HuH-7.5 (cell line): ENCODE measurements around the gene RDH14.

Experiments used
- DNase-seq: peaks from one replicate; pipeline ENCODE4 v3.0.0; 2011; ENCODE audit warnings: low spot score

The RDH14 gene

GRCh38 chr2:18520451-18521425, 39.7 kb downstream of the RDH14 start:
- peak; percentile 36 for DNase-seq

GRCh38 chr2:18519914-18520450, 40.5 kb downstream of the RDH14 start:
- DNase-seq = no peak

GRCh38 chr2:18518116-18519111, 42.0 kb downstream of the RDH14 start:
- no peak for DNase-seq

DNA sequence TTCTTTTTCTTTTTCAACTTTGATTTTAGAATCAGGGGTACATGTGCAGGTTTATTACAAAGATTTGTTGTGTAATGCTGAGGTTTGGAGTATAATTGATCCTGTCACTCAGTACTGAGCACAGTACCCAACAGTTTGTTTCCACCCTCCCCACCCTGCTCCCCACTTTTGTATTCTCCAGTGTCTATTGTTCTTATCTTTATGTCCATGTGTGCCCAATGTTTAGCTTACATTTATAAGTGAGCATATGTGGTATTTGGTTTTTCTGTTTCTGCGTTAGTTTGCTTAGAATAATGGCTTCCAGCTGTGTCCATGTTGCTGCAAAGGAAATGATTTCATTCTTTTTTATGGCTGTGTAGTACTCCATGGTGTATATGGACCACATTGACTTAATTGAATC, 43.1 kb downstream of the RDH14 start:
- DNase-seq = no peak

GRCh38 chr2:18516112-18516511, 44.3 kb downstream of the RDH14 start:
- no peak for DNase-seq

DNA sequence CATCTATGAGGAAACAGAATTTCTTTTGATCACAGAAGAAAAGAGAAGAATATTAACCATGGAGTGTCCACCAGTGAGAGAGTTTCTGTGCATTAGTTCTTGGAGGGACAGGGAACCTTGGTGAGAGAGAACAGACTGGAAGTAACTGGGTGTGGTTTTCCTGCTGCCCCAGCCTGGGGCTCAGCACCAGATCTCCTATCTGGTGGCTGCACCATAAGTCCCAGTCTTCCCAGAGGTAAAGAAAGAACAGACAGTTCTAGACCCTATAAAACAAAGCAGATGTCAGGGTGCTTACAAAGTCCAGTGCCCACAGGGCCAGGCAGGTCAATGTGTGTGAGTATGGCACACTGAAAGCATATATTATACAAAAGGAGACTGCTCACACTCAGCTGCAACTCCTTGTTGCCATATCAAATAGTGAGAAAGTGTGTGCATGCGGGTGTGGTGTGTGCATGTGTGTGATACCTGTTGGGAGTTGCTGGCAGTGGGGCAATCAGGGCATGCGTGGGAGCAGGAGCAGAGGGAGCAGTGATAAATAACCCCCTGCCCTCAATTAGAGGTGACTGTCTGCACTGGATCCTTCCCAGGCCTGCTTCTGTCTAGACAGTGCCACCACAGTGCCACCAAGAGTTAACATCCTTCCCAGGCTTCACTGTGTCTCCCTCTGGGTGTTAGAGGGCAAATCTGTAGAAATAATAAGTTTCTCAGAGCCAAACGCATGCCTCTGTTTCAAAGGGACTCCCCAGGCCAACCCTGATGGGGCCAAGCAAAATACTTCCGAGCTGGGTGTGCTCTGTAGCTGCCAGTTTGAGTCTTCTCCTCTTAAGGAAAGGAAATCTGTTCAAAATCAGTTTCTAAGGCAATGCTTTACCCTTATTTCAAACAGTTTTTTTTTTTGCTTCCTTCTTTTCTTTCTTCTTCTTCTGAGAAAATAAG, 45.7 kb downstream of the RDH14 start:
- DNase-seq = no peak

DNA sequence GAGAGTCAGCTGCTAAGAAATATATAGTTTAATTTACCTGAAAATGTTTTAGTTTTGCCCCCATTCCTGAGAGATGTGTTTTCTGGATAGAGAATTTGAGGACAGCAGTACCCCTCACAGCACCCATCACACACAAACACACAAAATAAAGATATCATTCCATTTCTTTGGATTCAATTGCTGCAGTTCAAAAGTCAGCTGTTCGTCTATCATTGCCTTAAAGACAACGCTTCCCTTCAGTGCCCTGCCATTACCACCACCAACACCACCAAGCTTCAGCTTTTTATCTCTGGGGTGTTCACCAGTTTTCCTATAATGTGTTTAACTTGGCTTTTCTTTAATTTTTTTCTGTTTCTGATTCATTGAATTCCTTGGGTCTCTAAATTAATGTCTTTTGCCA, 49.7 kb downstream of the RDH14 start:
- DNase-seq = no peak

DNA sequence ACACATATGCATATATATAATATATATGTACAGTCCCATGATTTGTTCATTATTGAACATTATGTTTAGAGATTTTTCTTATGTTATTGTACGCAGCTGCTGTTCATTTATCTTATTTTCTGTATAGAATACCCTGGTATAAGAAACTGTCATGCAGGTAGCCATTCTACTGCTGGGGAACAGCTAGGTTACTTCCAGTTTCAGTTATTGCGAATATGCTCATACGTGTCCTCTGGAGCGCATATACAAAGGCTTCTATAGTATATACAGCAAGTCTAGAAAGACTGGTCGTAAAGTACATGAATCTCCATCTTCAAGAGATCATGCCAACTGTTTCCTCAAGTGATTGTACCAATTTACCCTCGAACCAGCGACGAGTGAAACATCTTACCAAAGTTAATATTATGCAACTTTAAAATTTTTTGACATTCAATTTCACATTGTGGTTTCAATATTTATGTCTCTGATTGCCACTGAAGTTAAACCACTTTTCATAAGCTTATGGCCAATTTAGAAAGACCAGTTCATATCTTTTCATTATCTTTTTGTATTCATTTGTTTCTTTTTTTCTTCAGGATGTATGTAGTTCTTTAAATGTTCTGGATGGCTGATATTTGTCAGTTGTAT, 53.5 kb downstream of the RDH14 start:
- no peak for DNase-seq

- DNase-seq = no peak
Measured at GRCh38 chr2:18505703-18506341, 54.6 kb downstream of the RDH14 start.
